HepG2 (cell line): ENCODE measurements around the gene MIEF1. TPM values are rescaled to one million over a fixed set of nuclear protein-coding genes. Genes with fewer than 3 reads are reported as not detected.

Experiments used
- CAMTA2 ChIP-seq: sonication (generic); formaldehyde crosslinking; IDR thresholded peaks from 2 replicates; pipeline ENCODE4 v1.4.0; 2020; ENCODE audit warnings: mild to moderate bottlenecking, missing genetic modification reagents, borderline replicate concordance
- DMAP1 ChIP-seq: IDR thresholded peaks from 2 replicates; pipeline ENCODE4 v1.6.1; 2016
- GATA4 ChIP-seq: sonication (generic); IDR thresholded peaks from 2 replicates; pipeline ENCODE4 v1.6.1; 2016; ENCODE audit warnings: antibody characterized with exemption, low read depth, borderline replicate concordance
- IRF2 ChIP-seq: IDR thresholded peaks from 2 replicates; pipeline ENCODE4 v1.6.1; 2018; ENCODE audit warnings: missing genetic modification reagents, missing compliant biosample characterization
- SNAPC2 ChIP-seq: sonication (generic); formaldehyde crosslinking; IDR thresholded peaks from 2 replicates; pipeline ENCODE4 v1.8.1; 2022; ENCODE audit warnings: mild to moderate bottlenecking, missing genetic modification reagents
- ZFP82 ChIP-seq: sonication (generic); formaldehyde crosslinking; IDR thresholded peaks from 2 replicates; pipeline ENCODE4 v1.5.1; 2020; ENCODE audit warnings: mild to moderate bottlenecking, missing genetic modification reagents, borderline replicate concordance
- ZNF101 ChIP-seq: sonication (generic); formaldehyde crosslinking; IDR thresholded peaks from 2 replicates; pipeline ENCODE4 v1.4.0; 2020; ENCODE audit warnings: mild to moderate bottlenecking, low read depth, missing genetic modification reagents, borderline replicate concordance
- ZNF18 ChIP-seq: sonication (generic); formaldehyde crosslinking; IDR thresholded peaks from 2 replicates; pipeline ENCODE4 v1.8.0; 2022; ENCODE audit warnings: mild to moderate bottlenecking, missing genetic modification reagents; ENCODE audit not compliant: insufficient replicate concordance
- ZNF224 ChIP-seq: sonication (generic); formaldehyde crosslinking; IDR thresholded peaks from 2 replicates; pipeline ENCODE4 v1.5.0; 2020; ENCODE audit warnings: mild to moderate bottlenecking, missing genetic modification reagents
- ZNF232 ChIP-seq: sonication (generic); formaldehyde crosslinking; IDR thresholded peaks from 2 replicates; pipeline ENCODE4 v1.4.0; 2020; ENCODE audit warnings: missing genetic modification reagents, borderline replicate concordance
- ZNF367 ChIP-seq: sonication (generic); formaldehyde crosslinking; IDR thresholded peaks from 2 replicates; pipeline ENCODE4 v1.4.0; 2020; ENCODE audit warnings: missing genetic modification reagents, borderline replicate concordance
- ZNF589 ChIP-seq: sonication (generic); formaldehyde crosslinking; conservative IDR thresholded peaks from 2 replicates; pipeline ENCODE4 v1.8.0; 2022; ENCODE audit warnings: mild to moderate bottlenecking, moderate library complexity, missing genetic modification reagents
- ZNF773 ChIP-seq: sonication (generic); formaldehyde crosslinking; IDR thresholded peaks from 2 replicates; pipeline ENCODE4 v1.4.0; 2020; ENCODE audit warnings: missing genetic modification reagents, borderline replicate concordance
- ZNF780A ChIP-seq: sonication (generic); formaldehyde crosslinking; IDR thresholded peaks from 2 replicates; pipeline ENCODE4 v1.8.0; 2022; ENCODE audit warnings: mild to moderate bottlenecking, missing genetic modification reagents, moderate library complexity
- ZNF792 ChIP-seq: IDR thresholded peaks from 2 replicates; pipeline ENCODE4 v1.6.1; 2016
- polyA plus RNA-seq, 8 experiments: library from polyadenylated mRNA; depleted of rRNA in 3 of 8; stranded (reverse) in 7 of 8; unstranded in 1 of 8; fragments of >200 nt; fragmentation: Illumina TruSeq in 4 of 8; extraction: Trizol in 4 of 8; gene quantifications; 2 replicates each; pipeline versions ENCODE4 v1.2.1 to v1.2.3, GENCODE V29; 2011 to 2016; ENCODE audit warnings: low read depth in 4 of 8, missing spikeins in 1 of 8, mixed read lengths in 1 of 8; ENCODE audit not compliant: insufficient read depth in 1 of 8
- total RNA-seq, 5 experiments: library from RNA; depleted of rRNA; stranded (reverse); fragments of >200 nt; fragmentation: Illumina TruSeq; extraction: Trizol; gene quantifications; 2 replicates each; pipeline ENCODE4 v1.2.3, GENCODE V29; 2016; ENCODE audit warnings: low read depth in 1 of 5
- TF ChIP-seq, protein P1 (sequence below): sonication (generic); formaldehyde crosslinking; IDR thresholded peaks from 2 replicates; pipeline ENCODE4 v1.9.0; 2022; ENCODE audit warnings: missing genetic modification reagents, mild to moderate bottlenecking, borderline replicate concordance
- TF ChIP-seq, protein P2 (sequence below), 2 experiments: sonication (generic) in 1 of 2; formaldehyde crosslinking in 1 of 2; IDR thresholded peaks; 2 replicates each; pipeline versions ENCODE4 v1.4.0 to v1.6.1; 2018 to 2020; ENCODE audit warnings: missing genetic modification reagents in 2 of 2, borderline replicate concordance in 1 of 2, low read depth in 1 of 2, mild to moderate bottlenecking in 1 of 2, missing biosample characterization in 1 of 2
- TF ChIP-seq, protein P3 (sequence below): sonication (generic); formaldehyde crosslinking; conservative IDR thresholded peaks from 2 replicates; pipeline ENCODE4 v1.5.0; 2020; ENCODE audit warnings: missing genetic modification reagents
- TF ChIP-seq, protein P4 (sequence below): sonication (generic); formaldehyde crosslinking; IDR thresholded peaks from 2 replicates; pipeline ENCODE4 v1.4.0; 2020; ENCODE audit warnings: mild to moderate bottlenecking, missing genetic modification reagents
- TF ChIP-seq, protein P5 (sequence below): sonication (generic); formaldehyde crosslinking; IDR thresholded peaks from 2 replicates; pipeline ENCODE4 v1.5.1; 2020; ENCODE audit warnings: missing genetic modification reagents, mild to moderate bottlenecking, borderline replicate concordance

The MIEF1 gene
- total and polyA plus RNA-seq, 2 of the 13 experiments (the other 11 are each of a cell fraction or from before 2014, with no cell fraction given): 21.7 to 34.8 TPM

DNA sequence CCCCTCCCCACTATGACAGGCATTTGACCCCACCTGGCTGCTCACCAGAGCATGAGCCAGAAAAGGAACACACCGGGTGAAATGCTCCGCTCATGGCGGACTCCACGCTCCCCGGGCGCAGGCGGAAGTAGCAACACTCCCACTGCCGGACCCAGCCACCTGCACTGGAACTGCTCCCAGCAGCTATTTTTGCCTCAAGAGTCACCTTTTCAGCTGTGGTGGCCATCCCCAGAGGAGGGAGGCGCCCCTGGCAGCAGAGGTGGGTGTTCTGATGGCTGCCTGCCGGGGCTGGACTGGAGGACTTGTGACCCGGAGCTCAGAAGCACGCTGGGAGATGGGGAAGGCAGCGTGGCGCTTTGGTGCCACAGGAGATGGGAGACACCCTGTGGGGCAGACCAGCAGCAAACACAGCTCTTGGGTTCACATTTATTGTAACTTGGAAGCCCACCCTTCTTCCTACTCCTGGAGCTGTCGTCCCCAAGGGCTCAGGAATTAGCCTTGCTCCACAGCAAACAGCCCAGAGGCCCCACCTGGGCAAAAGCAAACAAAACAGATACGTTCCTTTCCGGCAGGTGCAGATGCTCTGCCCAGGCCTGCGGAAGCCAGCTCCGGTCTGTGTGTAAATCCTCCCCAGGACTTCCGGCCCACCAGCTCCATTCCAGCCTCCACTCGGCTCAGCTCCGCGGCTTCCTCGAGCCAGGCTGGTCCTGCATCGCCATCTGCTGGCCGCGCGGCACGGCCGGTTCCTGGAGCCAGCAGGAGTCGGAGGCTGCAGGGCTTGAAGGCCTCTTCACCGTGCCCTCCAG is 26.8 kb downstream of the MIEF1 start (continued):
- TF ChIP-seq, protein P1, sequence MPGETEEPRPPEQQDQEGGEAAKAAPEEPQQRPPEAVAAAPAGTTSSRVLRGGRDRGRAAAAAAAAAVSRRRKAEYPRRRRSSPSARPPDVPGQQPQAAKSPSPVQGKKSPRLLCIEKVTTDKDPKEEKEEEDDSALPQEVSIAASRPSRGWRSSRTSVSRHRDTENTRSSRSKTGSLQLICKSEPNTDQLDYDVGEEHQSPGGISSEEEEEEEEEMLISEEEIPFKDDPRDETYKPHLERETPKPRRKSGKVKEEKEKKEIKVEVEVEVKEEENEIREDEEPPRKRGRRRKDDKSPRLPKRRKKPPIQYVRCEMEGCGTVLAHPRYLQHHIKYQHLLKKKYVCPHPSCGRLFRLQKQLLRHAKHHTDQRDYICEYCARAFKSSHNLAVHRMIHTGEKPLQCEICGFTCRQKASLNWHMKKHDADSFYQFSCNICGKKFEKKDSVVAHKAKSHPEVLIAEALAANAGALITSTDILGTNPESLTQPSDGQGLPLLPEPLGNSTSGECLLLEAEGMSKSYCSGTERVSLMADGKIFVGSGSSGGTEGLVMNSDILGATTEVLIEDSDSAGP (CRISPR knock-in tag): peak; percentile 83
- 0 out of 2 replicates have a peak, but pooled peaks have one; percentile 61 for TF ChIP-seq ZFP82 (CRISPR knock-in tag)
- no peak for TF ChIP-seq ZNF232
- peak; percentile 68; the same call in 1 of the 2 replicates for TF ChIP-seq ZNF773 (CRISPR knock-in tag)
- TF ChIP-seq DMAP1: no peak
- TF ChIP-seq, protein P2, sequence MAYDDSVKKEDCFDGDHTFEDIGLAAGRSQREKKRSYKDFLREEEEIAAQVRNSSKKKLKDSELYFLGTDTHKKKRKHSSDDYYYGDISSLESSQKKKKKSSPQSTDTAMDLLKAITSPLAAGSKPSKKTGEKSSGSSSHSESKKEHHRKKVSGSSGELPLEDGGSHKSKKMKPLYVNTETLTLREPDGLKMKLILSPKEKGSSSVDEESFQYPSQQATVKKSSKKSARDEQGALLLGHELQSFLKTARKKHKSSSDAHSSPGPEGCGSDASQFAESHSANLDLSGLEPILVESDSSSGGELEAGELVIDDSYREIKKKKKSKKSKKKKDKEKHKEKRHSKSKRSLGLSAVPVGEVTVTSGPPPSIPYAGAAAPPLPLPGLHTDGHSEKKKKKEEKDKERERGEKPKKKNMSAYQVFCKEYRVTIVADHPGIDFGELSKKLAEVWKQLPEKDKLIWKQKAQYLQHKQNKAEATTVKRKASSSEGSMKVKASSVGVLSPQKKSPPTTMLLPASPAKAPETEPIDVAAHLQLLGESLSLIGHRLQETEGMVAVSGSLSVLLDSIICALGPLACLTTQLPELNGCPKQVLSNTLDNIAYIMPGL (CRISPR knock-in tag; IDR thresholded peaks at IDR 0.05; ENCODE audit: borderline replicate concordance in 1 of 2, low read depth in 1 of 2): peak; percentile 95 to 96
- no peak for TF ChIP-seq SNAPC2 (CRISPR knock-in tag)
- TF ChIP-seq IRF2 (CRISPR knock-in tag): peak; percentile 92
- TF ChIP-seq ZNF367 (CRISPR knock-in tag): no peak
- TF ChIP-seq, protein P3, sequence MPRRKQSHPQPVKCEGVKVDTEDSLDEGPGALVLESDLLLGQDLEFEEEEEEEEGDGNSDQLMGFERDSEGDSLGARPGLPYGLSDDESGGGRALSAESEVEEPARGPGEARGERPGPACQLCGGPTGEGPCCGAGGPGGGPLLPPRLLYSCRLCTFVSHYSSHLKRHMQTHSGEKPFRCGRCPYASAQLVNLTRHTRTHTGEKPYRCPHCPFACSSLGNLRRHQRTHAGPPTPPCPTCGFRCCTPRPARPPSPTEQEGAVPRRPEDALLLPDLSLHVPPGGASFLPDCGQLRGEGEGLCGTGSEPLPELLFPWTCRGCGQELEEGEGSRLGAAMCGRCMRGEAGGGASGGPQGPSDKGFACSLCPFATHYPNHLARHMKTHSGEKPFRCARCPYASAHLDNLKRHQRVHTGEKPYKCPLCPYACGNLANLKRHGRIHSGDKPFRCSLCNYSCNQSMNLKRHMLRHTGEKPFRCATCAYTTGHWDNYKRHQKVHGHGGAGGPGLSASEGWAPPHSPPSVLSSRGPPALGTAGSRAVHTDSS (CRISPR knock-in tag): no peak
- TF ChIP-seq ZNF101 (CRISPR knock-in tag): no peak
- TF ChIP-seq ZNF792: peak; percentile 80
- no peak for TF ChIP-seq GATA4
- no peak for TF ChIP-seq ZNF18 (CRISPR knock-in tag)
- TF ChIP-seq ZNF589 (CRISPR knock-in tag): peak; percentile 93
- TF ChIP-seq, protein P4, sequence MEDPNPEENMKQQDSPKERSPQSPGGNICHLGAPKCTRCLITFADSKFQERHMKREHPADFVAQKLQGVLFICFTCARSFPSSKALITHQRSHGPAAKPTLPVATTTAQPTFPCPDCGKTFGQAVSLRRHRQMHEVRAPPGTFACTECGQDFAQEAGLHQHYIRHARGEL (CRISPR knock-in tag): 0 out of 2 replicates have a peak, but pooled peaks have one; percentile 56
- TF ChIP-seq CAMTA2: no peak
- TF ChIP-seq ZNF780A (CRISPR knock-in tag): no peak
- no peak for TF ChIP-seq ZNF224 (CRISPR knock-in tag)
- TF ChIP-seq, protein P5, sequence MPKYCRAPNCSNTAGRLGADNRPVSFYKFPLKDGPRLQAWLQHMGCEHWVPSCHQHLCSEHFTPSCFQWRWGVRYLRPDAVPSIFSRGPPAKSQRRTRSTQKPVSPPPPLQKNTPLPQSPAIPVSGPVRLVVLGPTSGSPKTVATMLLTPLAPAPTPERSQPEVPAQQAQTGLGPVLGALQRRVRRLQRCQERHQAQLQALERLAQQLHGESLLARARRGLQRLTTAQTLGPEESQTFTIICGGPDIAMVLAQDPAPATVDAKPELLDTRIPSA (CRISPR knock-in tag): no peak
